ENCODE measurements around the gene TMEM184A.

Gene TMEM184A

GRCh38 chr7:1539181-1539881 is 16.7 kb downstream of the TMEM184A start:
- peak; percentile 42 for DNase-seq (ENCODE audit: low spot score)

DNA sequence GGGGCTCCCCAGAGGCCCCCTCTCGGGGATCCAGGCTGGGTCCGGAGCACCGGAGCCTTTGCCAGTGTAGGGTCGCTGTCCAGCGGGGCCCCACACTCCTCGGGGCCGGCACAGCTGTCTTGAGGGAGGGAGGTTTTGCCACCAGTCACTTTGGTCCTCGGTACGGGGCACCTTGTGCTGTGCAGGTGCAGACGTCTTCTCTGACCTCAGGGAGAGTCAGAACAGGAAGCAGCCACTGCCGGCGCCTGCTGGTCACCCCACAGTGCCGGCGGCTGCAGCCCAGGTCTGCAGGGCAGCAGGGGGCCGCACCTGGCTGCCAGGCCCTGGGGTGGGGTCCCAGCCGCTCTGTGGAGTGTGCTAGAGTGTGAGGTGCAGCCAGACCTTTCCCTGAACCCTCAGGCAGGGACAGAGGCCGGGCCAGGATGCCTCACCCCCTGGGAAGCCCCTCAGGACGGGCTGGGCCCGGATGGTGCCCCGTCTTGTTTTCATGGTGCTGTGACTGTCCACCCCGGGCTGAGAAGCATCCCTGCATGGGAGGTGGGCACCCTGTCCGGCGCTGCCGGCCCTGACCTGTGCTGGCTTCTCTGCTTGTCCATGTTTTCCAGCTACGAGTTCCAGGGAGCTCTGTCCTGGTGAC is 17.3 kb downstream of the TMEM184A start:
- DNase-seq (ENCODE audit: low spot score): no peak

DNA sequence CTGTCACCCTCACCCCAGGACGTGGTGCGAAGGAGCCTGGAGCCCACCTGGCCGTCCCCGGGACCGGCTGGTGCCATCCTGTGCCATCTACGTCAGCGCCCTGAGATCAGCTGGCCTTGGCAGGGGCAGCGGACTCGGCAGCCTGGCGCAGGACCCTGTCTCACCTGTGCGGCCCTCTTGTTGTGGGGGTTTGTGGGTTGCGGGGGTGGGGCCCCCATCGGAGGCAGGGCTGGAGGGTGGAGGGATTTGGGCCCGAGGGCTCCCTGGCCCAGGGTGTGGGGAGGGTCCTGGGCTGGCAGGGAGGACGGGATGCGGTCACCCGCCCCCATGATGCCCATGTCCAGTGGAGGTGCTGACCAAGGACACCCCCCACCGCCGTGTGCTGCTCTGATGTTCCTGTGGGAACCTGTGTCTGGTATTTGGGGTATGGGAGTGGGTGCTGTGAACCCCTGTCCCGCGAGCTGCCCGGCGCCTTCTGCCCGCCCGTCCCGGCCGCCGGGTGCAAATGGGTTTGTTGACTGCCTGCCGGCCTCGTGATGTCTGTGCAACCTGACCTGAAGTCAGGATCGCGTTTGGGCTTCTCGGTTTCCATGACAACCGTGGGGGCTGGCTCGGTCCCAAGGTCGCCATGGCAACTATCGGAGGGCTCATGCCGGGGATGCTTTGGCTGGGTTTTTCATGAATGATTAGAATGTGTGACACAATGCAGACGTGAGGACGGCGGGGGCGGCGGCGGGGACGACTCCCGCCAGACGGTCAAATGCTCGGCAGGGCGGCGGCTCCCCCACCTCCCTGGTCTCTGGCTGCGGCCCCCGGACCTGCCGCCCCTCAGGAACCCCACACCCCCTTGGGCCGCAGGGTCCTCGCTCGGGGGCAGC is 18.2 kb downstream of the TMEM184A start:
- peak; percentile 34 for DNase-seq (ENCODE audit: low spot score)

DNA sequence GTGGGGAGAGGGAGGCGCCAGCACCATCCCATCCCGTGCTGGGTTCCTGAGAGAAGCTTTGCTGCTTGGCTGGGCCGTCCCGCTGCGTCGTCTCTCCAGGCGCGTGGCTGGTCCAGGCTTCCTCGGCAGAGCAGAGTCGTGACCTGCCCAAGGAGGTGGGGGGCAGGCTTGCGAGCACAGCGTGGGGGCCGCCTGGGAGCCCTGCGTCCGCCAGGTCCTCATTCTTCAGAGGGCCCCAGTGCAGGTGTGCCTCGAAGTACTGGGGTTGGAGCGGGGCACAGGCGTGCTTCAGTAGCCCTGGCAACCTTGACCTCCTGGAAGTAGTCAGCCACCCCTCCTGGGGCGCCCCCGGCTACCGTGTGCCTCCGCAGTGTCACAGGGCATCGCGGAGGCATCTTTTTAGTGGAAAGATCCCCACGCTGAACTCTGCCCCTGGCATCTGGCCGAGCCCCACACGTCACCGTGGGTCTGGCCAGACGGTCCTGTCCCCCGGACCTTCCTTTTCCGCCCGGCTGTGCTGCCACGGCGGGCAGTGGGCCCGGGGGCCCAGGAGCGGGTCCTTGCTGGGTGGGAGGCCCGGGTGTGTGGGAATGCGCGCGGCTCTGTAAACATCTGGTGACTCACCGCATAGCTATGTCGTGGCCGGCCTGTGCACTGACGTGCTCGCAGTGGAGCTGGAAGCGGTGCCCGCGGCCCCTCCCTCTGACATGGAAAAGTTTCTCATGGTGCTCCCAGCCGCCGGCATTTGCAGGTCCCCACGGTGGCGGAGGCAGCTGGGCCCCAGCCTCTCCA is 19.1 kb downstream of the TMEM184A start:
- peak; percentile 98 for DNase-seq (ENCODE audit: low spot score)

GRCh38 chr7:1536455-1536742 is 19.6 kb downstream of the TMEM184A start:
- DNase-seq (ENCODE audit: low spot score): no peak

- DNase-seq (ENCODE audit: low spot score): no peak
Observed at GRCh38 chr7:1535701-1536454, 20.1 kb downstream of the TMEM184A start.

- no peak for DNase-seq (ENCODE audit: low spot score)
Observed at GRCh38 chr7:1535100-1535458, 20.9 kb downstream of the TMEM184A start.

GRCh38 chr7:1534330-1535099 is 21.5 kb downstream of the TMEM184A start:
- no peak for DNase-seq (ENCODE audit: low spot score)

DNA sequence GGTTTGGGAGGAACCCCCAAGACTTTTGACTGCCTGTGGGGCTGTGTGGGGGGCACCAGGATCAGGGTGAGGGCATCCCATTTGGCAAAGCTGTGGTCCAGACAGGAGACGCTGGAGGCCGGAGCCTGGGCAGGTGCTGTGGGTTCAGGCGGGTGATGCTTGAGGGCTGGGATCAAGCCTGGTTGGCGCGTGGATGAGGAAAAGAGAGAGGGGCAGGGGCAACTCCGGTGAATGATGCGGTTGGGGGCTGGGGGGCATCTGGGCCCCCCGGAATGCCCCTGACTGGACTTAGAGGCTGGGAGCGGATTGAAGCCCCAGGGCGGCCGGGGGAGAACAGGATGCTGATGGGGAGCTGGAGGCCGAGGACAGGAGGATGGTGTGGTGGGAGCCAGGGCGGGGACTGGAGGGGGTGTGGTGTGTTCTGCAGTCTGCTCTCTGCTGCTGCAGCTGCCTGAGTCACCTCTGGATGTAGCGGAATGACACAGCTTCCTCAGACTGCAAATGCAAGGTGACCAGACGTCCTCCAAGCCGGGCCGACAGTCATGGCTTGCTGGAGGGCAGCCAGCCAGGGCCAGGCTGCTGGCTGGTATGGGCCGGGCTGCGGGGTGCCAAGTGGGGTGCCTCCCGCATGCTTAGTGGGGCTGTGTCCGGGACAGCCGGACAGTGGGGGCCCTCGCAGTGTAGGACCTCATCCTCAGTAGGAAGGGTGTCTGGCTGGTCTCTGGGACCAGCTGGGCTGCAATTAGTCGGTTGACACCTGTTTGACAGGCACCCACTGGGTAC is 22.3 kb downstream of the TMEM184A start:
- peak; percentile 86 for DNase-seq (ENCODE audit: low spot score)

DNA sequence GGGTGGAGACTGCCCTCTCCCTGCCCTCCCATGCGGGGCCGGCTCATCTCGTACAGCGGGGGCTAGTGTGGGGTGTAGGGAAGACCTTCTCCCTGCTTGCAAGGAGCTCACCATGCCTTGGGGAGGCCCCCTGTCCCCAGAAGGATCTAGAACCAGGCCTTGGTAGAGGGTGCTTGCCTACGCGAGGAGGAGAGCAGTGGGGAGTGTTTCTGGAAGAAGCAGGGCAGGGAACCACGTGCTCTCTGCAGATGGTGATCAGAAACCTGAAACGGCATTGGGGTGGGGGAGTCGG is 22.8 kb downstream of the TMEM184A start:
- DNase-seq (ENCODE audit: low spot score): no peak

DNA sequence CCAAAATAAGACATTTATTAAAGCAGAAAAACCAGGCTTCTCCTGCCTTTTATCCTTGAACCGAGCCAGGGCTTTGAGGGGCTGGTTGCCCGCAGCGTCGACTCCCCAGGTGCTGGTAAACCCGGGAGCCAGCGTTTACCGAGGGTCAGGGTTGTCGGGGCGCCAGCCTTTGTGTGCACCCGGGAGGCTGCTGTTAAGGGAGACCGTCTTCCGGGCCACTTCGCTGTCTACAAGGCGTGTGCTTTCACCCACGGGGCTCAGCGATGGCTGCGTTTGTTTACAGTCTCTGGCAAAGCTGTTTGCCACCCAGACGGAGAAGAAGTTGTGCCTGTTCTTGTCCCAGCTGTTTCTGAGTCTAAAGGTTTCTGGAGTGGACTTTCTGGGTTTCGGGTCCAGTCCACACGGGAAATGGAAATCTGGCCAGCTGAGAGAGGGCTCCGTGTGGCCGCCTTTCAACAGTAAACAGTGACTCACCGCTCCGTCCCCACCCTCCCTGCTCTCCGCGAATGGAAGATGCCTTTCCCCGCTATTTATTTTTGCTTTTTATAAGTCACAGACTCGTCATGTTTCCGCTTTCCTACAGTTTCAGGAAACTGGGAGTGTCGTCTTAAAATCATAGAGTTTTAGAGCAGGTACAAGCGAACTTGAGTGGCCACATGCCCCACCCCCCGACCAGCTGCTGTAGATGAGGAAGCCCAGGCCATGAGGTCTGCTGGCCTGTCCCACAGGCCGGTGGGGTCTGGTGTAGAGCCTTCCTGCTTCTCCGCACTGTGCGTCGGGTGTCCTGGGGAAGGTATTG is 23.4 kb downstream of the TMEM184A start:
- peak; percentile 93 for DNase-seq (ENCODE audit: low spot score)

- peak; percentile 64 for DNase-seq (ENCODE audit: low spot score)
Observed at GRCh38 chr7:1531979-1532455, 24.0 kb downstream of the TMEM184A start.

DNA sequence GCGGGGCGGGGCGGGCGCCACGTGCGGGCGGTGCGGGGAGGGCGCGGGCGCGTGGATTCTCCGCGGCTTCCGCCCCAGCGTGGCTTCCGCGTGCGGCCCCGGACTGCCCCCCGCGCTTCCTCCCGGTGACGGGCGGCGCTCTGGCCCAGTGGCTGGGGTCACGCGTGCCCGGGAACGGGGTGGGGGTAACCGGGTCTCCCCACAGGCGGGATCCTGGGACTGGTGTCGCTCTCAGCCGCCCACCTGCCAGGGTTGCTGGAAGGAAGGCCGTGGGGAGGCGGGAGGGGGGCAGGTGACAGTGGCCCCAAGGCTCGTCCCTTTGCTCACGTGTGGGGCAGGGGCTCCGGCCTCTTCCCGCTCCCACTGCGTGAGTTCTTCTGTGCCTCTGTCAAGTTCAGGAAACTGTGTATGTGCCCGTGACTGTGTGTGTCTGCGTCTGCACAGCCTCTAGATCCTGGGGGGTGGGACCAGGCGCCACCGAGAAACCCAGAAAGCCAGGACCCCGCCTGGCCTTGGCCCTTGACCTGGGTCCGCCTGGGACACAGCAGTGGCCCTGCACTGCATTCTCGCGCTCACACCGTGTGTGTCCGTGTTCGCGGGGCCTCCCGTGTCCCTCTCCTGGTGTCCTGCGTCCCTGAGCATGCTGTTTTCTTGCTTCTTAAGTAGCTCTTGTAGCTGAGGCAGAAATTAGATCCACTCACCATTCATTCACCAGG is 24.6 kb downstream of the TMEM184A start:
- peak; percentile 54 for DNase-seq (ENCODE audit: low spot score)

- DNase-seq (ENCODE audit: low spot score): no peak
Observed at GRCh38 chr7:1530946-1531262, 25.1 kb downstream of the TMEM184A start.

- DNase-seq (ENCODE audit: low spot score): no peak
Observed at GRCh38 chr7:1529383-1530116, 26.5 kb downstream of the TMEM184A start.

DNA sequence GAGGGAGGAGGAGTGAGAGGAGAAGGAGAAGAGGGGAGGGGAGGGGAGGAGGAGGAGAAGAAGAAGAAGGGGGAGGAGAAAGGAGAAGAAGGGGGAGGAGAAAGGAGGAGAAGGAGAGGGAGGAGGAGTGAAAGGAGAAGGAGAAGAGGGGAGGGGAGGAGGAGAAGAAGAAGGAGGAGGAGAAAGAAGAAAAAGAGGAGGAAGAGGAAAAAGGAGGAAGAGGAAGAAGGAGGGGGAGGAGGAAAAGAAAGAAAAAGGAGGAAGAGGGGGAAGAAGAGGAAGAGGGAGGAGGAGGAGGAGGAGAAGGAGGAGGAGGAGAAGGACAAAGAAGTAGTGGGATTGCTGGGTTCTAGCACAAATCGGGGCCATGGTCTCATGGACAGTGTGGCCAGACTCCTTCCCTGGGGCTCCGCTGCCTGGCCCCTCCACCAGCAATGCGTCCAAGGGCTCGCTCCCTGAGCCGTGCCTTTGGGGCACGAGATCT is 29.7 kb downstream of the TMEM184A start:
- DNase-seq (ENCODE audit: low spot score): no peak

DNA sequence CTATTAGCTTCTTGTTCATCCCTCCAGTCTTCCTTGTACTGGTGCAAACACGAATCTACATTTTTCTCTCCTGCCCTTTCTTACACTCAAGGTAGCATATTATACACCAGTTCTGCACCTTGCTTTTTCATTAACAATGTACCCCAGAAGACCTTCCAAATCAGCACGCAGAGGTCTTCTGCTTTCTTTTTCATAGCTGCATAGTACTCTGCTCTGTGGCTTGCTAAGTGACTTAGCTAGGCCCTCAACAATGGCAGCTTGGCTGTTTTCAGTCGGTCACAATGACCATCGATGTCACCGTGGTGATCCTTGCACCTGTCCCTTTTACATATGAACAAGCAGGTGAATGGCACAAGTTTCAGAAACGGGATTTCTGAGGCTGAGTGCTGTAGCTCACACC is 30.6 kb downstream of the TMEM184A start:
- DNase-seq (ENCODE audit: low spot score): no peak

GRCh38 chr7:1523844-1524243 is 32.2 kb downstream of the TMEM184A start:
- DNase-seq (ENCODE audit: low spot score): no peak

Data from SW480 (cell line).